DND-41 (cell line): ENCODE data around the gene ARHGAP26.

Experiments used
- ATAC-seq: fragments of 200-7000 bp; cut with Tn5 transposase; 3 replicates; pipeline ENCODE4 v1.9.1; 2021; ENCODE audit warnings: low read depth; ENCODE audit not compliant: insufficient read depth
- DNase-seq: peaks from one replicate; pipeline ENCODE4 v3.0.0-alpha.2; 2020
- H2AFZ ChIP-seq: 2 replicates; pipeline ENCODE4 v1.6.0; 2012; ENCODE audit warnings: low read depth, low read length
- H3K27ac ChIP-seq: 2 replicates; pipeline ENCODE4 v1.5.1; 2012; ENCODE audit warnings: low read length, inconsistent platforms
- H3K27me3 ChIP-seq: fragments of 200-600 bp; sonication (generic); 2 replicates; pipeline ENCODE4 v1.6.0; 2012; ENCODE audit warnings: low read length, mild to moderate bottlenecking, inconsistent platforms; ENCODE audit not compliant: insufficient read depth, poor library complexity
- H3K36me3 ChIP-seq: 2 replicates; pipeline ENCODE4 v1.5.1; 2012; ENCODE audit warnings: low read length, inconsistent platforms; ENCODE audit not compliant: insufficient read depth
- H3K4me1 ChIP-seq: 2 replicates; pipeline ENCODE4 v1.5.1; 2012; ENCODE audit warnings: mild to moderate bottlenecking, low read length; ENCODE audit not compliant: insufficient read depth
- H3K4me2 ChIP-seq: 2 replicates; pipeline ENCODE4 v1.6.0; 2012; ENCODE audit warnings: mild to moderate bottlenecking, moderate library complexity, low read length, inconsistent platforms; ENCODE audit not compliant: insufficient read depth
- H3K4me3 ChIP-seq, 2 experiments: fragments of 200-600 bp in 1 of 2; shearing (Covaris generic) in 1 of 2; 2 replicates each; pipeline ENCODE4 v1.5.1; 2012 to 2016; ENCODE audit warnings: inconsistent platforms in 2 of 2, low read length in 2 of 2, mild to moderate bottlenecking in 2 of 2, low read depth in 1 of 2, moderate library complexity in 1 of 2
- H3K79me2 ChIP-seq: 2 replicates; pipeline ENCODE4 v1.6.0; 2012; ENCODE audit warnings: low read length, inconsistent platforms; ENCODE audit not compliant: insufficient read depth
- H3K9ac ChIP-seq: 2 replicates; pipeline ENCODE4 v1.6.0; 2012; ENCODE audit warnings: low read depth, mild to moderate bottlenecking, inconsistent platforms, low read length, moderate library complexity
- H3K9me3 ChIP-seq: 2 replicates; pipeline ENCODE4 v1.5.1; 2012; ENCODE audit warnings: low read length, moderate library complexity, mild to moderate bottlenecking, inconsistent platforms; ENCODE audit not compliant: insufficient read depth, severe bottlenecking
- H4K20me1 ChIP-seq: 2 replicates; pipeline ENCODE4 v1.6.0; 2012; ENCODE audit warnings: low read length; ENCODE audit not compliant: insufficient read depth
- EZH2 ChIP-seq: IDR thresholded peaks from 3 replicates; pipeline ENCODE4 v1.6.1; 2012; ENCODE audit warnings: borderline replicate concordance, low read depth, mild to moderate bottlenecking, moderate library complexity, low read length, inconsistent platforms; ENCODE audit not compliant: severe bottlenecking
- TF ChIP-seq, protein P1 (sequence below): IDR thresholded peaks from 2 replicates; pipeline ENCODE4 v1.5.1; 2012; ENCODE audit warnings: borderline replicate concordance, low read length, moderate library complexity, mild to moderate bottlenecking; ENCODE audit not compliant: poor library complexity, severe bottlenecking; ENCODE audit errors: extremely low read depth

The ARHGAP26 gene

GRCh38 chr5:142894315-142894714 lies 124.1 kb downstream of the ARHGAP26 start:
- Histone ChIP-seq H4K20me1 (no peaks in the 10 kb centered on the region), H3K27me3 (no peaks in the 10 kb centered on the region), H3K4me2 (no peak overlapping the region), H2AFZ (no peak overlapping the region), H3K27ac (no peak overlapping the region), H3K9ac (no peak overlapping the region), H3K4me1 (no peaks in the 10 kb centered on the region), H3K79me2 (no peaks in the 10 kb centered on the region), H3K4me3 (no peak overlapping the region), H3K9me3 (no peaks in the 10 kb centered on the region), H3K36me3 (peaks cover 8% of the 10 kb centered on the region)
- TF ChIP-seq, protein P1, sequence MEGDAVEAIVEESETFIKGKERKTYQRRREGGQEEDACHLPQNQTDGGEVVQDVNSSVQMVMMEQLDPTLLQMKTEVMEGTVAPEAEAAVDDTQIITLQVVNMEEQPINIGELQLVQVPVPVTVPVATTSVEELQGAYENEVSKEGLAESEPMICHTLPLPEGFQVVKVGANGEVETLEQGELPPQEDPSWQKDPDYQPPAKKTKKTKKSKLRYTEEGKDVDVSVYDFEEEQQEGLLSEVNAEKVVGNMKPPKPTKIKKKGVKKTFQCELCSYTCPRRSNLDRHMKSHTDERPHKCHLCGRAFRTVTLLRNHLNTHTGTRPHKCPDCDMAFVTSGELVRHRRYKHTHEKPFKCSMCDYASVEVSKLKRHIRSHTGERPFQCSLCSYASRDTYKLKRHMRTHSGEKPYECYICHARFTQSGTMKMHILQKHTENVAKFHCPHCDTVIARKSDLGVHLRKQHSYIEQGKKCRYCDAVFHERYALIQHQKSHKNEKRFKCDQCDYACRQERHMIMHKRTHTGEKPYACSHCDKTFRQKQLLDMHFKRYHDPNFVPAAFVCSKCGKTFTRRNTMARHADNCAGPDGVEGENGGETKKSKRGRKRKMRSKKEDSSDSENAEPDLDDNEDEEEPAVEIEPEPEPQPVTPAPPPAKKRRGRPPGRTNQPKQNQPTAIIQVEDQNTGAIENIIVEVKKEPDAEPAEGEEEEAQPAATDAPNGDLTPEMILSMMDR: no peak
- TF ChIP-seq EZH2: no peak
- DNase-seq (no peak), ATAC-seq (no peak)

- no peak overlapping the region for H2AFZ ChIP-seq
- ATAC-seq (no peak), DNase-seq (no peak)
- H3K4me2 ChIP-seq: no peak overlapping the region
- no peak overlapping the region for H3K27ac ChIP-seq
- no peak overlapping the region for H3K4me3 ChIP-seq
- H3K79me2 ChIP-seq: no peaks in the 10 kb centered on the region
- TF ChIP-seq EZH2: no peak
- TF ChIP-seq, protein P1: no peak
- H3K4me1 ChIP-seq: no peaks in the 10 kb centered on the region
- no peaks in the 10 kb centered on the region for H4K20me1 ChIP-seq
- no peaks in the 10 kb centered on the region for H3K9me3 ChIP-seq
- H3K36me3 ChIP-seq: peaks cover 8% of the 10 kb centered on the region
- no peaks in the 10 kb centered on the region for H3K27me3 ChIP-seq
- H3K9ac ChIP-seq: no peak overlapping the region
Observed at GRCh38 chr5:142894749-142895148, 124.6 kb downstream of the ARHGAP26 start.

GRCh38 chr5:142896325-142897007 lies 126.3 kb downstream of the ARHGAP26 start:
- H2AFZ ChIP-seq: no peak overlapping the region
- no peaks in the 10 kb centered on the region for H3K4me1 ChIP-seq
- no peak overlapping the region for H3K9ac ChIP-seq
- no peaks in the 10 kb centered on the region for H3K79me2 ChIP-seq
- TF ChIP-seq, protein P1: no peak
- TF ChIP-seq EZH2: no peak
- peaks cover 8% of the 10 kb centered on the region for H3K36me3 ChIP-seq
- DNase-seq (no peak), ATAC-seq (no peak)
- no peak overlapping the region for H3K4me3 ChIP-seq
- H4K20me1 ChIP-seq: no peaks in the 10 kb centered on the region
- no peaks in the 10 kb centered on the region for H3K27me3 ChIP-seq
- no peaks in the 10 kb centered on the region for H3K9me3 ChIP-seq
- no peak overlapping the region for H3K4me2 ChIP-seq
- no peak overlapping the region for H3K27ac ChIP-seq
